ENCODE data around the gene ZNF460. TPM values are rescaled to one million over a fixed set of nuclear protein-coding genes. Genes with fewer than 3 reads are reported as not detected.
A peak's percentile ranks its signal among the peaks of the same experiment; 100 is the strongest.

The ZNF460 gene
- total and polyA plus RNA-seq, 12 donors, result 0.42 to 50.3 (median 38.0) TPM

GRCh38 chr19:57302727-57303401, 22.6 kb downstream of the ZNF460 start:
- peaks cover 0 to 71% (median 12%) of the 10 kb centered on the region in 9 donors for H3K36me3 ChIP-seq
- no peaks in the 10 kb centered on the region for H3K9me3 ChIP-seq
- H3K4me3 ChIP-seq, result no peak overlapping the region
- DNase-seq (no peak), ATAC-seq (peak in 4 of 8 donors; percentile 25 to 56 (median 27))
- no peak overlapping the region for H3K27ac ChIP-seq
- peaks cover 0 to 22% (median 13%) of the 10 kb centered on the region in 9 donors for H3K4me1 ChIP-seq
- WGBS, 2 donors, result 79 to 96% methylated on average over 7 of the region's 7 CpGs
- intact Hi-C loops (cut with DNase I), result no loop called here
- no peak for TF ChIP-seq CTCF (IDR thresholded peaks at IDR 0.05)
- H3K27me3 ChIP-seq, result no peaks in the 10 kb centered on the region

- intact Hi-C loops (cut with DNase I), result no loop called here
- 33 to 73% methylated on average over 1 of the region's 1 CpG for WGBS, 2 donors
- Histone ChIP-seq H3K4me3 (no peak overlapping the region), H3K36me3 (peaks cover 0 to 49% (median 10%) of the 10 kb centered on the region in 9 donors), H3K27me3 (no peaks in the 10 kb centered on the region), H3K4me1 (peaks cover 0 to 22% (median 13%) of the 10 kb centered on the region in 9 donors), H3K27ac (no peak overlapping the region), H3K9me3 (peaks cover 0 to 12% (median 0%) of the 10 kb centered on the region in 11 donors)
- ATAC-seq, result no peak
- no peak for DNase-seq
- no peak for TF ChIP-seq CTCF (IDR thresholded peaks at IDR 0.05)
Measured at GRCh38 chr19:57305056-57305455, 24.8 kb downstream of the ZNF460 start.

- no peak for ATAC-seq
Measured at GRCh38 chr19:57308514-57308913, 28.2 kb downstream of the ZNF460 start.

GRCh38 chr19:57310792-57311191, 30.5 kb downstream of the ZNF460 start:
- intact Hi-C loops (cut with DNase I), result no loop called here
- Histone ChIP-seq H3K27me3 (no peaks in the 10 kb centered on the region), H3K9me3 (peaks cover 0 to 12% (median 0%) of the 10 kb centered on the region in 11 donors), H3K27ac (no peak overlapping the region), H3K4me1 (no peaks in the 10 kb centered on the region), H3K36me3 (no peaks in the 10 kb centered on the region), H3K4me3 (no peak overlapping the region)
- ATAC-seq (no peak), DNase-seq (no peak)
- TF ChIP-seq CTCF (IDR thresholded peaks at IDR 0.05), result no peak
- 68 to 72% methylated on average over 2 of the region's 2 CpGs for WGBS, 2 donors

More at GRCh38 chr19:57308514-57308913, 28.2 kb downstream of the ZNF460 start:
- peaks cover 0 to 20% (median 0%) of the 10 kb centered on the region in 9 donors for H3K36me3 ChIP-seq
- peaks cover 0 to 12% (median 0%) of the 10 kb centered on the region in 11 donors for H3K9me3 ChIP-seq
- no peak for DNase-seq
- H3K4me1 ChIP-seq, result no peaks in the 10 kb centered on the region
- no peak overlapping the region for H3K4me3 ChIP-seq
- intact Hi-C loops (cut with DNase I), result no loop called here
- TF ChIP-seq CTCF (IDR thresholded peaks at IDR 0.05), result no peak
- H3K27me3 ChIP-seq, result no peaks in the 10 kb centered on the region
- no peak overlapping the region for H3K27ac ChIP-seq
